Osteoblast (primary cell): ENCODE data around the gene NLRP10. TPM values are rescaled to one million over a fixed set of nuclear protein-coding genes. Genes with fewer than 3 reads are reported as not detected.
A peak's percentile ranks its signal among the peaks of the same experiment; 100 is the strongest.
"Not testable (repeated sequence)": the region's sequence is repeated elsewhere in the genome, so short reads cannot be mapped to it uniquely, and the experiment has no call there.

Source experiments
- DNase-seq: peaks from one replicate; pipeline ENCODE4 v3.0.0; 2011; ENCODE audit warnings: low spot score, mixed read lengths; ENCODE audit not compliant: insufficient read length; ENCODE audit errors: missing footprints
- H2AFZ ChIP-seq: 2 replicates; pipeline ENCODE4 v1.6.0; 2011; ENCODE audit warnings: mild to moderate bottlenecking, low read length
- H3K27ac ChIP-seq: 2 replicates; pipeline ENCODE4 v1.5.1; 2011; ENCODE audit warnings: mild to moderate bottlenecking, low read depth, low read length, moderate library complexity
- H3K27me3 ChIP-seq: 2 replicates; pipeline ENCODE4 v1.6.0; 2012; ENCODE audit warnings: mild to moderate bottlenecking, control low read depth, inconsistent platforms, low read length, moderate library complexity; ENCODE audit not compliant: insufficient read depth
- H3K36me3 ChIP-seq: 2 replicates; pipeline ENCODE4 v1.5.1; 2011; ENCODE audit warnings: mild to moderate bottlenecking, low read length, control low read depth, moderate library complexity; ENCODE audit not compliant: insufficient read depth
- H3K4me1 ChIP-seq: 2 replicates; pipeline ENCODE4 v1.5.1; 2011; ENCODE audit warnings: mild to moderate bottlenecking, low read length, control low read depth, moderate library complexity; ENCODE audit not compliant: insufficient read depth
- H3K4me2 ChIP-seq: 2 replicates; pipeline ENCODE4 v1.6.0; 2011; ENCODE audit warnings: mild to moderate bottlenecking, low read length; ENCODE audit not compliant: insufficient read depth
- H3K4me3 ChIP-seq: fragments of 200-600 bp; sonication (generic); 3 replicates; pipeline ENCODE4 v1.5.1; 2012; ENCODE audit warnings: mild to moderate bottlenecking, low read length, inconsistent platforms; ENCODE audit not compliant: insufficient read depth
- H3K79me2 ChIP-seq: 2 replicates; pipeline ENCODE4 v1.6.0; 2012; ENCODE audit warnings: mild to moderate bottlenecking, low read length, control low read depth, inconsistent platforms; ENCODE audit not compliant: insufficient read depth
- H3K9me3 ChIP-seq: 2 replicates; pipeline ENCODE4 v1.5.1; 2011; ENCODE audit warnings: low read depth, low read length, control low read depth
- H4K20me1 ChIP-seq: 2 replicates; pipeline ENCODE4 v1.6.0; 2012; ENCODE audit warnings: mild to moderate bottlenecking, low read length, control low read depth; ENCODE audit not compliant: insufficient read depth
- CTCF ChIP-seq: IDR thresholded peaks from 2 replicates; pipeline ENCODE4 v1.5.1; 2011; ENCODE audit warnings: mild to moderate bottlenecking, low read depth, low read length, moderate library complexity; ENCODE audit errors: extremely low read depth
- total RNA-seq: library from RNA; depleted of rRNA; stranded (reverse); fragments of >200 nt; gene quantifications from 2 replicates; pipeline ENCODE4 v1.2.3, GENCODE V29; 2012

Gene NLRP10
- total RNA-seq, 1 donor: 14.1 TPM

GRCh38 chr11:7999795-8000194, 34.5 kb upstream of the NLRP10 start:
- Histone ChIP-seq H3K4me1 (no peaks in the 10 kb centered on the region), H3K4me3 (no peak overlapping the region), H2AFZ (no peak overlapping the region), H4K20me1 (no peaks in the 10 kb centered on the region), H3K36me3 (peaks cover 41% of the 10 kb centered on the region), H3K9me3 (no peaks in the 10 kb centered on the region), H3K27me3 (no peaks in the 10 kb centered on the region), H3K4me2 (no peak overlapping the region), H3K27ac (no peak overlapping the region), H3K79me2 (no peaks in the 10 kb centered on the region)
- no peak for TF ChIP-seq CTCF
- DNase-seq: no peak

DNA sequence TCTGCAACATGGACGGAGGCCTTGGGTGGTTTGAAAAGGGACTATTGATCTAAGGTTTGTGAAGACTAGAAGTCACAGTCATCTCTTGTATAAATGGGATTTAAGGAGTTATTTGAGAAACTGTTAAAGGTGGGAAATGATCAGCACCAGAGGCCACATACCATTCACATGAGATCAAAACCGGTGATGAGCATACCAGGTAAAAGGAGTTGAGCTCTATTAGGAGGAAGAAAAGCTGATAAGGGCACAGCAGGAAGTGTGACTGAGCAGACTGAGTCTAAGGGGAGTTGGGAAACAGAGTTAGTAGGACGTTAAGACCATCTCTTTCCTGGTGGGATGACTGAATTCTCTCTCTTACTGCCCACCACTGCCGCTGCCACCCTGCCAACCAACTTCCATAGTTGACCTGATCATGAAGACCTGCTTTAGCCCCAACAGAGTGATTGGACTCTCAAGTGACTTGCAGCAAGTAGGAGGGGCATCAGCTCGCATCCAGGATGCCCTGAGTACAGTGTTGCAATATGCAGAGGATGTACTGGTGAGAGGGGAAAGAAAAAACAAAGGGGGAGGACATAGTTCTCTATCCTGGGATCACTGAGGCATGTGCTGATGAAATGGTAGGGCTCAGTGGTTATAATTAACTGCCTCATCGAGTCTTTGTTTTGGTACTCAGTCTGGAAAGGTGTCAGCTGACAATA, 29.5 kb upstream of the NLRP10 start:
- H2AFZ ChIP-seq: no peak overlapping the region
- peaks cover 1% of the 10 kb centered on the region for H3K4me1 ChIP-seq
- no peak for DNase-seq
- no peak overlapping the region for H3K4me2 ChIP-seq
- H3K27ac ChIP-seq: no peak overlapping the region
- no peaks in the 10 kb centered on the region for H3K9me3 ChIP-seq
- H3K4me3 ChIP-seq: no peak overlapping the region
- TF ChIP-seq CTCF: no peak
- peaks cover 75% of the 10 kb centered on the region for H3K36me3 ChIP-seq
- H4K20me1 ChIP-seq: peaks cover 15% of the 10 kb centered on the region
- peaks cover 27% of the 10 kb centered on the region for H3K79me2 ChIP-seq
- H3K27me3 ChIP-seq: no peaks in the 10 kb centered on the region

DNA sequence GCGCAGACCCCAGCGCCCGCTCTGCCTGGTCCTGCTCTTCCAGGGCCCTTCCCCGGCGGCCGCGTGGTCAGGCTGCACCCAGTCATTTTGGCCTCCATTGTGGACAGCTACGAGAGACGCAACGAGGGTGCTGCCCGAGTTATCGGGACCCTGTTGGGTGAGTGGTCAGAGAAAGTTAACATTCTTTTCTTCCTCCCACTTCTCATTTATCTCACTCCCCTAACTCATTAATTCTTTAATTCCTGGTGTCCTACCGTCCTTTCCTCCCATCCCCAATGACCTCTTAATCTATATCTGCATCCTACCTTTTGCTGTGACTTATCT, 22.3 kb upstream of the NLRP10 start:
- not testable (repeated sequence) for H2AFZ ChIP-seq

GRCh38 chr11:7986768-7987559, 21.7 kb upstream of the NLRP10 start, which contains the start of gene EIF3F:
TSS of gene EIF3F (plus strand) at chr11:7987337. CDS start at chr11:7987353, 16 bp downstream.
- TF ChIP-seq CTCF: peak; percentile 96
- Histone ChIP-seq H3K79me2 (peaks cover 50% of the 10 kb centered on the region), H3K4me3 (peak within 1 kb of the TSS; percentile 76), H3K4me1 (peaks cover 30% of the 10 kb centered on the region), H2AFZ (peak within 1 kb of the TSS; percentile 81), H3K4me2 (peak within 1 kb of the TSS; percentile 100), H3K36me3 (peaks cover 20% of the 10 kb centered on the region), H4K20me1 (peaks cover 22% of the 10 kb centered on the region), H3K27me3 (no peaks in the 10 kb centered on the region), H3K9me3 (no peaks in the 10 kb centered on the region), H3K27ac (peak within 1 kb of the TSS; percentile 60)
- DNase-seq: peak; percentile 93

More for the DNA sequence above, 22.3 kb upstream of the NLRP10 start:
- Histone ChIP-seq H3K4me2 (peak overlapping the region; percentile 100), H3K4me1 (peaks cover 30% of the 10 kb centered on the region), H3K36me3 (peaks cover 25% of the 10 kb centered on the region), H3K79me2 (peaks cover 56% of the 10 kb centered on the region), H3K27ac (peak overlapping the region; percentile 46), H3K4me3 (peak overlapping the region; percentile 76), H4K20me1 (peaks cover 22% of the 10 kb centered on the region)
- not testable (repeated sequence) for DNase-seq, H3K27me3 ChIP-seq, H3K9me3 ChIP-seq
